ENCODE data around the gene PRM1.

PRM1 gene

DNA sequence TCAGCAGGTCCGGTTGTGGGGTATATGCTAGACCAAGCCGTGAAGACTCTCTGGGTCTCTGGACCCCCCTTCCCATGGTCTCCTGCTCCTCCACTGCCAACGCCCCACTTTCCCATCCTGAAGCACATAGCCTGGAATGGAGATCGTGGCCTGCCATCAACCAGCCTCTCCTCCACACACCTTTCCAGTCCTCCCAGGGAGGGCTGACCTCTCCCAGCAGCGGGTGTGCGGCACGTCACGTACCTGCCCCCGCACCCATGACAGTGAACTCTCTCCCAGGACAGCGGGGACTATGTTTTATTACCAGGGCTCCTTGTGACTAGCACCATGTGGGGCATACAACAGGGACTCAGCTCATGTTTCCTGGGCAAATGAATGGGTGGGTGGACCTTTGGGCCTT, 9.5 kb downstream of the PRM1 start:
- DNase-seq = no peak

DNA sequence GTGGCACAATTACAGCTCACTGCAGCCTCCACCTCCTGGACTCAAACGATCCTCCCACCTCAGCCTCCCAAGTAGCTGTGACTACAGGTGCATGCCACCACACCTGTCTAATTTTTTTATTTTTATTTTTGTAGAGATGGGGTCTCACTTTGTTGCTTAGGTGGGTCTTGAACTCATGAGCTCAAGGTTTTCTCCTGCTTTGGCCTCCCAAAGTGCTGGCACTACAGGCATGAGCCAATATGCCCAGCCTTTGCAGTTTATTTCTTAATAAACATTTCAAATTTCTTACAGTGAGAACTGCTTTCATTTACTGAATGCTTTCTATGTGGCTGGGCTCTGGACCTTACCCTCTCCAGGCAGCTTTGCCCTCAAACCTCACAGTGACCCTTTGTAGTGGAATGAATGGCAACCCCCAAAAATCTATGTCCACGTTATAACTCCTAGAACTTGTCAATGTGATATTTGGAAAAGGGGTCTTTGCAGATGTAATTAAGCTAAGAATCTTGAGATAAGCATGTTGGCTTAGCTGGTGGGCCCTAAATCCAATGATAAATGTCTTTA, 10.4 kb downstream of the PRM1 start:
- no peak for DNase-seq

DNA sequence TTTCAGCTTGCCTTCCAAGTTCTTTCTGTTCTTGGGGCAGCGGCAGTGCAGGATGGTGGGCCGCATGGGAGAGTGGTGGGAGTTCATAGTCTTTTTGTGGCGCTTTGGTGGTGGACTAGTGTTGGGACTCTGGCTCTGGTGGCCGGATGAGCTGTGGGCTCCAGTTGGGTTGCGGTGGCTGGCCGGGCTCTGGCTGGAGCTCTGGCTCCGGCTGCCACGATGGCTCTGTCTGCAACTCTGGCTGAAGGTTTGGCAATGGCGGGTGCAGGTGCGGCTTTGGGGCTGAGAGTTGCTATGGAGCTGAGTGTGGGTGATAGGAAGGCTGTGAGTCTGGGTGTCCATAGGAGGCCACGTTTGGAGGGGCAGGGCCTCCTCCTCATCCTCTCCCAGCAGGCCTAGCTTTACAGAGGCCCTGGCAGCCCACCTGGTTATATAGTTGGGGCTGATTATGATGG, 12.2 kb downstream of the PRM1 start, which contains the start of gene TNP2:
Gene TNP2, minus strand, starts transcription at position 405 of the 455 bp plus-strand sequence. Its CDS starts 63 bp downstream, at position 342.
- DNase-seq = no peak

DNA sequence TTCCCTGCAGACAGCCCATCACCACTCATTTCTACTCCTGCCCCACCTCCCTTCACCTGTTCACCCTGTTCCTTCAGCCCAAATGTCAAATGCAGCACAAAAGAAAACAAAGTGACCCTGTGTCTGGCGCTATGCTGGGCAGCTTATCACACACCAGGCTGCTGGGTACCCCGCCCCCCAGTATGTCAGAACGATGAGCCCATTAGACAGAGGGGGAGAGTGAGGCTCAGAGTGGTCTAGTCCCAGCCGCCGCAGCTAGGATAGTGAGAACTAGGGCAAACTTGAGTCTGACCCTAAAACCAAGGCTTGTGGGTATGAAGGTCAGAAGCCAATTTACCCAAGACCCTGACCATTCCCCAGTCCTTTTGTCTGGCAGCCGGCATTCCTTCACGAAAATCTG, 16.0 kb downstream of the PRM1 start:
- DNase-seq = no peak

DNA sequence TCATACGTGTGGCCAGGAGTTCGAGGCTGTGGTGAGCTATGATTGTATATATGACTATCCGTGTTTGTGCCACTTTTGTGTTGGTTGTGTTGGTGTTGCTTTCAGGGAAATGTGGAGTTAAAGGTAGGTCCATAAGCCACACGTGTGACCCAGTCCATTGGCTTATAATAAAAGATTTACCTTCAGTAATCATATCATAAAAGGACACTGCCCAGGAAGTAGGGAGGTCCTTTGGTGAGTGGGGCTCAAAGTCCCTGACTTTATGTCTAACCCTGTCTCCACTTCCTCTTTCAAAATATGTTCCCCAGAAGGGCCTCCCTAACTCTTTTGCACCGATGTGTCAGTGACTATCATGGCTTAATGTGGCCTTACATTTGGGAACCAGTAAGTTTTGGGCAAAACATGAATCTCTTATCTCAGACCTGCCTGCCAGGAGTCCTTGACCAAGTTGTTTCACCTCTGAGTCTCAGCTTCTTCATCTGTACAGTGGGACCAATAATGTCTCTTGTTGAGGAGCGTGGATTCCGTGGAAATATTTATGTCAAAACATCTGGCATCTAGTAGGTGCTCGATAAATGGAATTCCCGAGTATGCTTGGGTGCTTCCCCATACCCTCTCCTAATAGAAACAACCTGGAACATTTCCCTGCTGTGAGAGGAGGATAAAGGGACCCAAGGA, 16.8 kb downstream of the PRM1 start:
- DNase-seq = no peak

DNA sequence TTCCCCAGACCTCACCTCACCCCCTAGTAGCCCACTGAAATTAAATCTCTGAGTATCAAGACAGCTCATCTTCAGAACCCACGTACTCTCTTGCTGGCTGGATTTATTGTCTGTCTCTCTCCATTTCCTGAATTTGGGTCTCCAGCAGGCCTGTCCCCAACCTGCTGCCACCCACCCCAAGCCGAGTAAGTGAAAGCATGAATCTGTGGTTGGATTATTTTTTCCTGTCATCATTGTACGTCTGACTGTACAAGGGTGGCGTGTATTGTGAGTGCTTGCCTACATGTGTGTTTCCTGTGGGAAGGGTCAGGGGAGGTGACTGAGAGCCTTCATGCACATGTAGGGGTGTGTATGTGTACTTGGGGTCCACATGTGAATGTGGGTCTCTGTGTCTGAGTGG, 17.4 kb downstream of the PRM1 start:
- DNase-seq = no peak

DNA sequence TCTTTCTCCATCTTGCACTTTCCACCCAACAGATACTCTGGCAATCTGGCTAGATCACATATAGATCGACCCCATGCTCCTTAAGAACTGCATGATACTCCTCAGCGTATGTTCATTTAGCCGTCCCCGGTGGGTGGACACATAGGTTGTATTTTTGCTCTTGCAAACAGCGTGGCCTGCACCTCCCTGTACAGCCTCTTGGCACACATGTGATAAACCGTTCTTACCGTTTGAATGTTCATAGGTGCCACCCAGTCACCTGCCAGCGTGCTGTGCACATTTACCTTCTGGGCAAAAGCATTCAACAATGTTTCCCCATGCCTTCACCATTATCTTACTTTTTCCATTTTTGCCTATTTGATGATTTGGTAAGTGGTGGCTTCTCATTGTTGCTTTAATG, 18.2 kb downstream of the PRM1 start:
- no peak for DNase-seq

DNA sequence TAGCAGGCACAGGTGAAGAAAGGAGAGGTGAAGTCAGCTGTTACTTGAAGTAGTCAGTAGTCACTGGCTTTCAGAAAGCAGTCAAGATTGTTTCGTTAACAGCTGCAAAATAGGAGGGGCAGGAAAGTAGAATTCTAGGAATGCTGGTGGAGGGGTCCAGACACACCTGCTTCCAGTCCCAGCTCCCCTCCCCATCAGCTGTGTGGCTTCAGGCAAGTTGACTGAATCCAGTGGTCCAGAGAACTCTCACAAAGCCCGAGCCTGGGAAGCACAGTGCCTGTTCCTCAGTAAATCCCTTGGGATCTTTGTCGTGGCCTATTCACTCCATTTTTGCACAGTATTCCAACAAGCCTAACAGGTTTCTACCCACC, 20.5 kb downstream of the PRM1 start:
- no peak for DNase-seq

DNA sequence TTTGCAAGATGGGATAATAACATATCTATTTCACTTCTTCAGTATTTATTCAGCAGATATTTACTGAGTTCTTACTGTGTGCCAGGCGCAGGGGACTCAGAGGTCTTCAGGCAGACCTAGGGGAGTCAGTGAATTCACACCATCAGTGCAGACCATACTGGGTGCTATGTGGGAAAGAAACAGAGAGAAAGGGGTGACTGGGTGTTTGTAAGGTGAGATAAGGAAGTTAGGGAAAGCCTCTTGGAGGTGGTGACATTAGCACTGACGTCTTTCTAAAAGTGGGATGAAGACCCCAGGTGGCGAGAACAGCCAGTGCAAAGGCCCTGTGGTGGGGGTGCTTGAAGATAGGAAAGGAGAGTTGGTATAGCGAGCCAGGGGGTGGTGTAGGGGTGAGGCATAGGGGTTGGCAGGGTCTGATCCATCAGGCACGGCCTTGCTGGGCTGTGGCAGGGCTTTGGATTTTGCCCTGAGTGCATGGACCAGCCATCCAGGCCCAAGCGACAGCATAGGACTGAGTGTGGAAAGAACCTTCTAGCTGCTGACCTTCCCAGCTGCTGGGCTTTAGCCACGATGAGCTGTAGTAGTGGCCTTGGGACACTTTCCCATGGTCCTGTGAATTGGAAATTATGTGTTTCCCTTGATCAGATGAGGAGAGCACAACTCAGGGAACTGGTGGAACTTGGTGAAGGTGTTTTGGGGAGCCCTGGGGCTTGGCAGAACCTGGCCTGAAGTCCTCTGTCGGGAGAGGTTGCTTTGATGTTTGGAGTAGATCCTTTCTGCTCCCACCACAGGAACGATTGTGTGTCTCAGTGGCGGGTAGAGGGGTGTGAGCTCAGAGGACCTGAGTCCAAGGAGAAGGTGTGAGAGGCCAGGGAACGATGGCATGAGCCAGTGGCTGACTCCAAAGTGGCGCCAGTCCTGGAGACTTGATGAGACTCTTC, 21.2 kb downstream of the PRM1 start:
- DNase-seq = no peak

DNA sequence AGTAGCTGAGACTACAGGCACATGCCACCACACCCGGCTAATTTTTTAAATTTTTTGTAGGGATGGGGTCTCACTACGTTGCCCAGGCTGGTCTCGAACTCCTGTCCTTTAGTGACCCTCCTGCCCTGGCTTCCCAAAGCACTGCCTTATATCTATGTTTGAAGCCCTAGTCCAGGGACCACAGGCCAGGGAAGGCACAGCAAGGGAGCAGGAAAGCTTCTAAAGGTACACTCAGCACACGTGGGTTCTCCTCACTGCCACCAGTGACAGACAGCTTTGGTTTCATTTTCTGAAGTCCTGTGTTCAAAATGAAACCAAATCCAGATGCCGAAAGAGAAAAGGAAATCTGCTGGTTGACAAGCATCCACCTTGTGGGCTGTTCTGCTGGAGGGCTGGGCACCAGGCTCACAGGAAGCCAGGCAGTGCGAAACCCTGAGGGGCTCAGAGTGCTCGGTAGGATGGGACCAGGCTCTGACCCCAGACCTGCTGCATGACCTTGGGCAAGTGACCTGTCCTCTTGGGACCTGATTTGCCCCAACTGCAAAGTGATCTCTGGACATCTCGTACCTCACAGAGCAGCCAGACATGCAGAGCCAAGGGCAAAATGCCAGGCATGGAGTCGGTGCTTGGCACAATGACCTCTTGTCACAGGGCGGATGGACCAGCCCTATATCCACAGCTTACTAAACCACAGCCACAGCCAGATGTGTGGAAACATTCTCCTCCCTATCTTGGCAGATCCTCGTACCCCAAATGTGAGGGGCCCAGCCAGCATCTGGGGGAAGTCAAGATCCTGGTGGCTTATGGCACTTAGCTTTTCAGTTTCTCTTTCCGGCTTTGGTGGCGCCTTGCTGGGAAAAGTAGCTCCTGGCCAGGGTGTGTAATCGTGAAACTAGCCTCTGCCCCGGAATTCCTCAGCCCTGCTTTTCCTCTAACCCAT, 22.3 kb downstream of the PRM1 start:
- DNase-seq = peak; percentile 33

DNA sequence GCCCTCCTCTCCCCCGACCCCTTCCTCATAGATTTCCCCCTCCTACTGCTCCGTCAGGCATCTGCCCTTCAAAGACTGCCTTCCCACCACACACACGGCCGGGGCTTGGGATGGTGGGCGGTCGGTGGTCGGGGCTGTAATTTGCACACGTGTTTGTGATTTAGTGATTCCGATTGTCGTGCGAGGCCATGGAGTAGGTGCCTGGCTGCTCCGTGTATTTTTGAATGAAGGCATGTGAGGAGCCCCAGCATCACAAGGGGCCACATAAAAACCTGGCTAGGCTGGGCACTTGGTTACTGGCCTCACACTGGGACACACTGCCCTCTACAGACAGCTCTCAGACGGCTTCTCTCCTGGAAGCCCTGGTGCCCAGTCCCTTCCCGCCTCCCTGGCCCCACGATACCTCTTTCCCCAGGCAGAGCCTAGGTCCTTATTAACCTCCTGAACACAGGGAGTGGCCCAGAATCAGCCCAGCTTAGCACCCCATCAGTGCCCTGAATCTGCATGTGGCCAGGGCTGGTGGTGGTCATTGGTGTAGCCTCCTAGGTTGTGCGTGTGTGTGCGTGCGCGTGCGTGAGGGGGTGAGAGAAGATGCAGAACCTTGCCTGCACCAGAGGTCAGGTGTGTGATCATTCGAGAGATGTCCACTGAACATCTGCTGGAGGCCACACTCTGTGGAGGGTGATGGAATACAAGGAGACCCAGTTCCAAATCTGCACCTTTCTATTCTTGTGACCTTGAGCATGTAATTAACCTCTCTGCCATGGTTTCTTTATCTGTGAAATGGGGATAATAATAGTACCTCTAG, 23.8 kb downstream of the PRM1 start:
- peak; percentile 73 for DNase-seq

DNA sequence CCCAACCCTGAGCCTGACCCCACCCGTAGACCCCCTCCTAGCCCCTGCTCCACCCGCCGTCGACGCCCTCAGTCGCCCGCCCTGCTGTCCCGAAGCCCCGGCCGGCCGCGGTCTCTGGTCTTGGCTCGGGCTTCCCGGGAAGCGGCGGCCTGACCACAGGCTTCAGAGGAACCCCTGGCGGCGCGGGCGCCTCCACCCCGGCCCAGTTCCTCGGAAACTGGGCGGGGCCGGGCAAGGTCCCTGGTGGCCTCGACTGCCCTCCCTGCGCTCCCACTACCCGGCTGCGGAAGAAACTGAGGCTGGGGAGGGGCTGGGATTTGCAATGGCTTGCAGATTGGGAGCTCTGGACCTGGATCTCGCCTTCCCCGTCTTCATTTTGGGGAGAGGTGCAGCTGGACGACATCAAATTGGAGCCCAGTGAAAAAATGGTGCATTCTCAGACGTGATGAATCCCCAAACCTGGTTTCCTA, 24.4 kb downstream of the PRM1 start:
- no peak for DNase-seq

DNA sequence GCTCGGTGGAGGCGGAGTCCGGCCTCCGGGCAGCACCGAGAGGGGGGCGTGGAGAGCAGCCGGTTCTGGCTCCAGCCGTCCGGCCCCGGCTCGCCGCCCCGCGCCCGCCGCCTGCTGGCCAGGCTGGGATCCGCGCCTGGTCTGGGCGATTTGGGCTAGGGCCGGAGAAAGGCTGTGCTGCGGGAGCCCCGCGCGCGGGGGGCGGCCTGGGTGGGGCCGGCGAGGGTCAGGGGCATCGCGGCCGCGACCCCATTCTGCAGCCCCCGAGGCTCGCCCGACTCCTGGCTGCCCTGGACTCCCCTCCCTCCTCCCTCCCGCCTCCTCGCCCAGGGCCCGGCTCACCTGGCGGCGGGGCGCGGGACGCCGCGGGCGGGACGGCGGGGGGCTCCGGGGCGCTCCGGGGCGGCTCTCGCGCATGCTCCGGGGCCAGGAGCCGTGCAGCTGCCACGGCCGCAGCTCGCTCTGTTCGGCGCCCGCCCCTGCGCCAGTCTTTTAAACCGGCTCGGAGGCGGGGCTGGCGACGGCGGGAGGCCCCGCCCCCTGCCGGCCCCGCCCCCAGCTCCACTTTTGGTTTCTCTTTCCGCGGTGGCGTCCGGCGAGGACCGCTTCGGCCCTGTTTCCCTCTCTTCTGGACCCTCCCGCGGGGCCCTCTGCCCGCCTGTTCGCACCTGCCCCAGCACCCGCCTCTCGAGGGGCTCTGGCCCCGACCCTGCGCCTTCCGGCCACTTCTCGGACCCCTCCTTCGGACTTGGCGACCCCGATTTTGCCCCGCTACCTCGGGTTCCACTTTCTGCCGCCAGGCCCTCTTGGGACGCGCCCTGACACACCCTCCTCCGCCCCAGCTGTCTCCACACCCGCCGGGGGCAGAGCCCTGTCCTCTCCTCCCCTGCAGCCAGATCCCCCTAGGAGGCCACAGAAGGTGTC, 25.1 kb downstream of the PRM1 start, which contains the start of gene SOCS1:
Gene SOCS1, minus strand, starts transcription at position 468 of the 924 bp plus-strand sequence. CDS start 726 bp downstream, outside the sequence.
- peak; percentile 88 for DNase-seq

DNA sequence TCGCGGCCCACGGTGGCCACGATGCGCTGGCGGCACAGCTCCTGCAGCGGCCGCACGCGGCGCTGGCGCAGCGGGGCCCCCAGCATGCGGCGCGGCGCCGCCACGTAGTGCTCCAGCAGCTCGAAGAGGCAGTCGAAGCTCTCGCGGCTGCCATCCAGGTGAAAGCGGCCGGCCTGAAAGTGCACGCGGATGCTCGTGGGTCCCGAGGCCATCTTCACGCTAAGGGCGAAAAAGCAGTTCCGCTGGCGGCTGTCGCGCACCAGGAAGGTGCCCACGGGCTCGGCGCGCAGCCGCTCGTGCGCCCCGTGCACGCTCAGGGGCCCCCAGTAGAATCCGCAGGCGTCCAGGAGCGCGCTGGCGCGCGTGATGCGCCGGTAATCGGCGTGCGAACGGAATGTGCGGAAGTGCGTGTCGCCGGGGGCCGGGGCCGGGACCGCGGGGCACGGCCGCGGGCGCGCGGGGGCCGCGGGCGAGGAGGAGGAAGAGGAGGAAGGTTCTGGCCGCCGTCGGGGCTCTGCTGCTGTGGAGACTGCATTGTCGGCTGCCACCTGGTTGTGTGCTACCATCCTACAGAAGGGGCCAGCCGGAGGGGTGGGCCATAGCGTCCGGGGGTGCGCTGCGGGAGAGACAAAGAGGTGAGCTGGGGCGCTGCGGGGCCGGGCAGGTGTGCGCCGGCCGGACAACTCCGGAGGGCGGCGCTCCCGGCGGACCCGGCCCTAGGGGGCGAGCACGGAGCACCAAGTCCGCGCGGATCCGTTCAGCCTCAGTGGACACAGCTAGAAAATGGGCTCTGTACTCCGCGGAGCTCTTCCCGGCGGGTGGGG, 26.0 kb downstream of the PRM1 start:
- DNase-seq = peak; percentile 69

DNA sequence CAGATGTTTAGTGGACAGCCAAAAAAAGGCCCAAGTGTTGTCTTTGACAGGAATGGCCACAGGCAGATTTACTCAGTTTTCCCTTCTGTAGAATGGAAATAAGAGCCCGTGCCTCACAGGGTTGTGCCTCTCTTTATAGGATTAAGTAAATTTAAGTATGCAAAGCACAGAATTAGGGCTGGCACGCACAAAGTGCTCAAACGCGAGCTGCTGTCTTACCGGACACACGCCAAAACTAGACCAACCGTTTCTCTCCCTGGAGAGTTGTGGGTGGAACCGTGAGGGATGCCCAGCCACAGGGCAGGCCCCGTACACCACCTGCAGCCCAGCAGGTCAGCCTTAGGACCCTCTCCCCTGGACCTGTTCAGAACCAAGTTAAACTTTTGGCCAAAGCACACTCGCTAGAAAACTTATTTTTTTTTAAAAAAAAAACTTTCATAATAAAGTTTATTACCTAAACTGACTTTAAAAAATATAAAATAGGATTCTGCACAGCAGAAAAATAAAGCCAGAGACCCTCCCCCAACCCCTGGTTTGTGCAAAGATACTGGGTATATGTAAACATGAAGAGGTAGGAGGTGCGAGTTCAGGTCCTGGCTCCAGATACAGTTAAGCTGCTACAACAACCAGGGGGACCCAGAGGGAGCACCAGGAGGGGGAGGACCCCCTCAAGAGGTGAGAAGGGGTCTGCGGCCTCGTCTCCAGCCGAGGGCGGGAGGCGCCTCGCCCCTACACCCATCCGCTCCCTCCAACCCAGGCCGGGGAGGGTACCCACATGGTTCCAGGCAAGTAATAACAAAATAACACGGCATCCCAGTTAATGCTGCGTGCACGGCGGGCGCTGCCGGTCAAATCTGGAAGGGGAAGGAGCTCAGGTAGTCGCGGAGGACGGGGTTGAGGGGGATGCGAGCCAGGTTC, 26.9 kb downstream of the PRM1 start:
- no peak for DNase-seq

DNA sequence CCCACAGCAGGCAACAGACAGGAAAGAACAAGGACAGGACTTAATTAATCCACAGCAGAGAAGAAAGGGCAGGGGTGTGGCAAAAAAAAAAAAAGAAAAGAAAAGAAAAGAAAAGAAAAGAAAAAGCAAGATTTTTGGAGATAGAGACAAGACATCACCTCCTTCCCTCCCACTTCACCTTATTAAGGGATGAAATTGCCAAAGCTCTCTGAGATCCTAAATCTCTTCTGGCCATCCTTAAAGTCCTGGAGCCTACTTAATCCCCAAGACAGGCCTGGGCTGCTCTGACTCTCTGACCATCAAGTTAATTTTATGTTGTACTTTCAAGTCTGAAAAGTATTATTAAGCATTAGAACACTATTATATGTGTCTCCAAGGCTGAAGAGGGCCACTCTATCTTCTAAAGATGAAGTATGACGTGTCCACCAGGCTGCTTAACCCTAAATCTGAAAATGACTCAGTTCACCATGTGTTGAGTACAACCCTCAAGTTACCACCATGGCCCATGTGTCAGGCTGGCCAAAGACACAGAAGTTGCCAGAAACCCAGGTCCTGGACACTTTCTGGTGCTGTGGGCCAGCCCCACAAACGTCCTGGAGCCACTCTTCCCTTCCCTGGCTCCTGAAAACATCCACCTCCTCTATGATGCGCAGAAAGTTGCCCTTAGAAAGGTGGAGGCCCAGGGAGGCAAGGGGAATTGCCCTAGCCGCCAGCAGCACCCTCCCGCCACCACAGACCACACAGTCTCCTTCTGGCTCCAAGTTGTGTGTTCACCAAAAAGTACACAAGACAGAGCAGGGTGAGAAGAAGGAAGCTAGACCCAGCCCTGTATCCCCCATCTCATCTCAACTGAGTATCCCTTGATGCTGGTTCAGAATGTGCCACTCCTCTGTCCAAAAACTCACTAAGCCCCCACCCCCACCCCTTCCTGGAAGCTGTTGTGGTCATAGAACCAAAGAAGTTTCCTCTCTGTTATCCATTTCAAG, 27.8 kb downstream of the PRM1 start:
- DNase-seq = peak; percentile 64

DNA sequence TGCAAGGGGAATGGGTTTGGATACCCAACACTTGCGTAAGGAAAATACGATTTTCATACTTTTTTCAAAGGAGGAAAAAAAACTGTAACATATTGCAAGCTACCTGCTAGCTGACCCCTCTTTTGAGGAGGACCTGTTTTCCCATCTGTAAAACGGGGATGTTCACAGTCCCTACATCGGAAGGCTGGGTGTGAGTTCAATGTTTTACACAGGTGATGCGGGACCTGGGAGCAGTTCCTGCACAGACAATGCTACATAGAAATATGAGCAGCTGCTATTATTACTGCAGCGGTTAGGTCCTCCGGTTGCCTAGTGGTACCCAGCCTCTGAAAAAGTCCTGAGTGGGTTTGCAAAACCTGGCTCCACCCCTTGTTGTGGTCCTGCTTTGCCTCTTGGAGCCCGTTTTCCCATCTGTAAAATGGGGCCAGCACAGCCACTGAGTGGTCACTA, 28.6 kb downstream of the PRM1 start:
- DNase-seq = no peak
